ENCODE results near the gene SOX13.
"Not testable (repeated sequence)": the region's sequence is repeated elsewhere in the genome, so short reads cannot be mapped to it uniquely, and the experiment has no call there.

The SOX13 gene

DNA sequence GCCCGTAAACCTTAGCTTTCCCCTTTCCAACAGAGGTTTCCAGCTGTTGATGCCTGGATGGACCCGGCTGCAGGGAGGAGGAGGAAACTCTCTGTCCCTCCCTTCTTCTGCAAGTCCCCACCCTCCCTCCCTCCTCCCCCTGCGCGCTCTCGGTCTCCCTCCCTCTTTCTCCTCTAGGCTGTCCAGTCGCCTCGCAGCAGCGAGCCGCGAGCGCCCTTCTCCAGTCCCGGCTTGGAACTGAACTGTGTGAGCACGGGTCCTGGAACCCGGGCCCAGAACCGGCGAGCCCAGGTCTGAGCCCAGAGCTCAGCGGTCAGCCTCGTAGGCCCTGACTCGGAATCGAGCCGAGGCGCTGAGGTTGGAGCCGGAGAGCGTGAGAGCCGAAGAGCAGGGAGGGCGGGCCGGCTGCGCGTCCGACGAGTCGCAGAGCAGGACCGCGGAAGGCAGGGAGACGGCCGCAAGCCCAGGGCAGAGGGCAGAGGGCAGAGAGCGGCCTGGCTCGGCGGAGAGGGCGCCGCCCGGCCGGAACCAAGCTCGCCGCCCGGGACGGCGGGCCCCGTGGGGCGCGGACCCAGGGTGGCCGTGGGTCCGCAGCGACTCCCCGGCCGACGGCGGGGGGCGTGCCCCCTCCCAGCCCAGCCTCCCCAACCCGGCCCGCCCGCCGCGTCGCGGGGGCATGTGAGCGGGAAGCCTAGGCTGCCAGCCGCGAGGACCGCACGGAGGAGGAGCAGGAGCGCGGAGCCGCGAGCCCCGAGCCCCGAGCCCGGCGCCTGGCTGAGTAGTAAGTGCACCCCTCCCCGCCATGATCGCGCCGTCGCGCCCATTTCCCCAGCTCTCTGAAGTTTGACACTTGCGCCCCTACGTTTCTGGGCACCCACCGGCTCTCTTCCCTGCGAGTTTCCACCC is at the start of gene SOX13:
Gene SOX13, plus strand, starts transcription at position 185 of the 906 bp plus-strand sequence. CDS start 39,801 bp downstream, outside the sequence.
- no peak for DNase-seq (ENCODE audit: low read depth)

DNA sequence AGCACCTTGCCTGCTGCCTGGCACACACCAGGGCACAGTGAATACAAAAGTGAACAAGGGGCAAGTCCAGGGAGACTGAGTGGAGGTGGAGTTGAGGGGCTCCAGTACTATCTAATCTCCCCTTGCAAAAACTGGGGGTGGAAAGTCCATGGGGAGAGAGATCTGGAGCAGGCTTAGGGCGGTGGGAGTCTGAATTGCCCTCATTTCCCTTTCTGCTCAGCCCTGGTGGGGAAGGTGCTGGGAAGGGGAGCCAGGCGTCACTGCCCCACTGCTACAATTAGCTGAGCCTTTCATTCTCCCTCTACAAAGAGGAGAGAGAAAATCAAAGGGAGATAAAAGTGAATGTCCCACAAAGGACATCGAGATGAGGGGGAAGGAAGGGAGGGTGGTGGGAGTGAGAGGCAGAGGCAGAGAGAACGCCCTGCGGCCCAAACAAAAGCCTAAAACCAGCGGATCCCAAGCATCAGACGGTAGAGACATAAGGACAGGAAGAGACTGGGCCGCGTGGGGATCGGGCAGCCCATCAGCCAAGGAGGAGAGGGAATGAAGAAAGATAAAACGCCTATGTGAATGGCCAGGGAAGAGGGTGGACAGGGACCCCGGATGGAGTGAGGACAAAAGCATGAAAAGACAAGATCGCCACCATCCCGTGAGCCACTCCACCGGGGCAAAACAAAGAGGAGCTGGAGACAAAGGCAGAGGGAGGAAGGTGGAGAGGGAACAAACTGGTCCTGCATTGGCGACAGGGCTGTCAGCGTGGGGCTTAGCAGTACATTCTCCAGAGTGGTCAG is 46.8 kb upstream of the SOX13 start:
- DNase-seq (ENCODE audit: low read depth) = no peak

DNA sequence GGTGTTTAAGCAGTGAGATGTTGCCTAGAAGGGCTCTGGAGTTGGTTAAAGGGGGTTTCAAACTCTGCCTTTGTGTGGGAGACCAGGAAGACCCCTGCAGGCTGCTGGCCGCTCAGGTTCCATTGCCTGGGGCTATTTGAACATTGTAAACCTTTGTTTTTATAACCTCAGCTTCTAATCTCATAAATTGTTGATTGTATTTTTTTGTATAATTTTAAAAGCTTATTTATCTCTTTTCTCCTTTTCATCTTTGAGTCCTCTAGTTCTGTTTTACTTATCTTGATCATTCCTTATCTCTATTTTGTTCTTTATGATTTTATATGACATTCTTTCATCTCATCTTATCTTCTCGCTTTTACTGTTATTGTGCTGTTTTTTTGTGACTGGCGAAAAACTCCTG is 45.5 kb upstream of the SOX13 start:
- DNase-seq (ENCODE audit: low read depth) = no peak

DNA sequence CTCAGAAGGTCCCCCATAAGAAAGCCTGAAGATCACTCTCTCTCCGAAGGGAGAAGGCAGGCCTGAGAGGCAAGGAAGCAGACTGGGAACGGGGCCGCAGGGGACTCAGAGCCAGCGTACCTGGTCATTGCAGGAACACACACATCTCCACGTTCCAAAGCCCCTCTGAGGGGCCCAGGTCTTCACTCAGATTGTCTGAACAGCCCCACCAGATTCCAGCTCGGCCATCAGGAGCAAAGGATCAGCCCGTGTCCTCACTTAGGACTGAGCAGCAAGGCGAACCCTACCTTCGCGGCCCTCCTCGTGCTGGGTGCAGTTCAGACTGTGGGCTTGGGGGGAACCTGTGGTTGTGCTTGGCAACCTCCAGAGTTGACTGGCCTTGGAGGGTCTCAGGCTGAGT is 43.9 kb upstream of the SOX13 start:
- no peak for DNase-seq (ENCODE audit: low read depth)

DNA sequence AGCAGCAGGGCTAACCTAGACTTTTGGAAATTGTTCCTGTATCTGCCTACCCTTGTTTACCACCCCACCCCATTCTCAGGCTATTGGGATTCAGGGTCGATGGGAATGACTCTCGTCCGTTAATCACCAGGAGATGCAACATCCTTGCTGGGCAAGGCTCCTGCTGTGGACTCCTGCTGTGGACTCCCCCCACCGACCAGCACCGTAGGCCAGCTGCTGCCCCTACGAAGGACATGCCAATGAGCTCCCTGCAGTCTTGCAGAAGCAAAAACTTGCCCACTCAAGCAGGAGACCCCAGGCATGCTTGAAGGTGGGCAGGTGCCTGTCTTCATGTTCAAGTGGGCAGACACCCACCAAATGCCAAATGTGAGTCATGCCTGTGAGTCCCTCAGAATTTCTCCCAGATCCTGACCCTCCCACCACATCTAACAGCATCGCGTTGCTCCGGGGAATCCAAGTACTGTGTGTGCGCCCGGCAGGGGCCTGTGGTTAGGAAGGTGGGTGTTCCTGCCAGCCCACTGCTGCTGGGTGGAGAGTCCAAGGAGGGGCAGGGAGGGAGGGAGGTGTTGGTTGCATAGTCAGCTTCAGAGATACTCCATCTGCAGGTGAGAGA is 41.7 kb upstream of the SOX13 start:
- no peak for DNase-seq (ENCODE audit: low read depth)

DNA sequence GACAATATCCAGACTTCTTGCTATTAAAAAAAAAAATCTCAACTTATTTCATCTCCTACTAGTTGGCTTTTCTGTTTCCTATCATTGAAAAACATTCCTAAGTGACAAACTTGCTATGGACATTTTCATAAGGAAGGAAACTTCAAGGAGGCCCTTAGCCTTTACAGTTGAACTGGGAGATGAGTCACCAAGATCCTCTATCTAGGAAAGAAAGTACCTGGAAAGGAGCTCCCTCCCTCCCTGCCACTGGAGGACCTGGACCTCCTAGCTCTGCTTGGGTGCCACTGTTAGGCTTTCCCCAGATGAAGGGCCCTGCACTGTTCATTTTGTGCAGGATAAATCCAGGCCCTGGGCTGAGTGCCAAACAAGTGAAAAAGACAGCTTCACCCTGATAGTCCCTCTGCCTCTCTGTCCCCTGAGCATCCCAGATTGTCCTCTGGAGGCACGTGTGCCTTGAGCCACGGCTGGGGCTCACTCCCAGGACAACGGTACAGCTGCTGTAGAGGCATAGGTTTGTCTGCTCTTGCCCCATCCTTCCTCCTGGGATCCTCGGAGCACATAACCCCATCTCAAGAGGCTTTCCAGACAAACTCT is 40.2 kb upstream of the SOX13 start:
- DNase-seq (ENCODE audit: low read depth) = no peak

DNA sequence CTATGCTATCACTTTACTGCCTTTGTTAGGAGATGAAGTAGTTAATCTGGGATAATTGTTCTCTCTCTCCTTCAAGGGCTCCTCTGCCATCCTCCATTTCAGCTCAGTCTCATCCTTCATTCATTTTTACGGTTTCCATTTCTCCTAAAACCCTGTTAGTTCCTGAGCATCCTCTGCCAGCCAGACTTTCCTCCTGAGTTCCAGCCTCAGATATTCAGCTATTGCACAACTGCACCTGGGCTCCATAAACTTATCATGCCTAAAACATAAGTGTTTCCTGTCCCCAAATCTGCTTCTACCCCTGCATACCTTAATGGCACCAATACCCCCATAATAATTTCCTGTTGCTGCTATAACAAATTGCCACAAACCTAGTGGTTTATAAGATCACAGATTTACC is 39.6 kb upstream of the SOX13 start:
- no peak for DNase-seq (ENCODE audit: low read depth)

DNA sequence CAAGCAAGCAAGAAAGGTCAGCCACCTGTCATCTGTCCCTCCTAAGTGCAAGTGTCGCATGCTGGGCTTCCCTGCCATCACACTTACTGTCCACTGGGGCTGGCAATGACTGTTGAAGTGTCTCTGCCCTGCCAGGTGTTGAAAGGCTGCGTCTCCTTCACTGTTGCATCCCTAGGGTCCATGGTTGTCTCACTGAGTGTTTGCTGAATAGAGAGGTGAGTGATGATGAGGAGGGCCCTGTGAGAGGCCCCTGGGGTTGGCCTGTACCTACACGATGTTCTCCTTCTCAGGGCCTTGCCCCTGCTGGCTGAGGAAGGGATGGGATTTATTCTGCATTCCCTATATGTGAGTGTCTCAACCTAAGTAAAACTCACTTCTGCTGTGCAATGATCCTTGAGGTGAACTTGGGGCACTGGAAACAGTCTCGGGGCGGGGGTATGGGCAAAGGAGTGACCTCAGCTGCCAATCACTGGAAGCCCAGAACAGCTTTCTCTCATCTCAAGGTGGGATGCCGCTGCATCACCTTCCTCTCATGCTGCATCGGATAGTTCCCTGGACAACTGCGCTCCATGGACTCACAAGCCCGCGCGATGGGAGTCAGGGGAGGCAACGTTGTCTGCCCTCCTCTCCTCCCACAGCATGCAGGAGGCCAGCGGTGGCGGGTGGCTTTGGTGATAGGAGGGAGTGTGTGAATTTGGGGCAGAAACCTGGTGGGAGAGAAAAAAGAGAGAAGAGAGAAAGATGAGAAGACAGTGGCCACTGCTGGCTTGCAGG is 35.8 kb upstream of the SOX13 start:
- no peak for DNase-seq (ENCODE audit: low read depth)

DNA sequence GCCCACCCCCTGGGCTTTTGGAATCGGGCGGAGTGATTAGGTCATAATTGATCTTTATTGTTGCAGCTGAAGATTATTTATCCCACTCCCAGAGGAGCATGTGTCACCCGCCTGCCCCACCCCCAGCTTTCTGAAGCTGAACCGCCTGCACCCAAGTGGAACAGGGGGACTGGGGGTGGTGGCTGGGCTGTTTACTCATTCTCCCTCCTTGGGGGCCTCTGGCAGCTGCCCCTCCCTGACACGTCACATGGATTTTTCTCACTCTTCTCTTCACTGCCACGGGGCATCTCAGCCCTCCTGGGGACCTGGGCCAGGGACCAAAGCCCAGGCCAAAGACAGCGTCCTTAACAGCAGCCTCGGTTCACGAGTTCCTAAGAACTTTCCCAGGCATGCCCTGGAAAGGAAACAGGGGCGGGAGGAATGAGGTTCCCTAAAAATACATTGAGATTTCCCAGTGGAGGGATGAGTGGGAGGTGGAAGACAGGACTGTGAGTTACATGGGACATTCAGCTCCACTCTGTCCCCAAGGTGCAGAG is 31.6 kb upstream of the SOX13 start:
- DNase-seq (ENCODE audit: low read depth) = no peak

DNA sequence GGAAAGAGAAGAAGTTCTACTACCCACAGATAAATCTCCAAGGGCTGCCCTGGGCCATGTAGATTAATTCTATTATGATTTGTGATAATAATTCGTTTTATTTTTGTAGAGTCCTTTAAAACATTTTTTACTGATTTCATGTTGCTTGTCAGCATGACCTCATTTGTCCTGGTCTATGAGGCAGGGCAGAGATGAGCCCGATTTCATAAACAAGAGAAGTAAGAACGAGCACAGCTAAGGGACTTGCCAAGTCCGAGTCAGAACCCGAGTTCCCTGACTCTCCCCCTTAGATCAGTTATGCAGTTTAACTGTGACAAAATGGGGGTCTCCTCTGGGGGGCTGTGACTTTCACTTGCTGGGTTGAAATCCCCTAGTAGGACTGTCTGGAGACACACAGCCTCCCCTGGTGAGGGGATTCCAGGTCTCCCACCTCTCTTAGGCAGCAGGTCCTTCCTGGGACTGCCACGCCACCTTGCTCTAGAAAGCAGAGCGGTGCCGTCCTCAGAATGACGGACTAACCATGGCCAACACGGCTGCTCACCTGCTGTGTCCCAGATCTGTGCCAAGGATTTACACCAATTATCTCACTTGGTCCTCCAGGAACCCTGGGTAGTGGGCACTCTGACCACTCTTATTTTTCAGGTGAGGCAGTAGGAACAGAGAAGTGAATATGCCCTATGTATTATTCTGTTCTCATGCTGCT is 31.0 kb upstream of the SOX13 start:
- no peak for DNase-seq (ENCODE audit: low read depth)

DNA sequence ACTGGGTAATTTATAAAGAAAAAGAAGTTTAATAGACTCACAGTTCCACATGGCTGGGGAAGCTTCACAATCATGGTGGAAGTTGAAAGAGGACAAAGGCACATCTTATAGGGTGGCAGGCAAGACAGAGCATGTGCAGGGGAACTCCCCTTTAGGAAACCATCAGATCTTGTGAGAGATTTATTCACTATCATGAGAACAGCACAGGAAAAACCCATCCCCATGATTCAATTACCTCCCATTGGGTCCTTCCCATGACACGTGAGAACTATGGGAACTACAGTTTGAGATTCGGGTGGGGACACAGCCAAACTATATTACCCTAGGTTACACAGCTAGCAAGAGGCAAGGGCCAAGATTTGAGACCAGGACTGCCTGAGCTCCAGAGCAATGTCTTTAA is 30.4 kb upstream of the SOX13 start:
- no peak for DNase-seq (ENCODE audit: low read depth)

DNA sequence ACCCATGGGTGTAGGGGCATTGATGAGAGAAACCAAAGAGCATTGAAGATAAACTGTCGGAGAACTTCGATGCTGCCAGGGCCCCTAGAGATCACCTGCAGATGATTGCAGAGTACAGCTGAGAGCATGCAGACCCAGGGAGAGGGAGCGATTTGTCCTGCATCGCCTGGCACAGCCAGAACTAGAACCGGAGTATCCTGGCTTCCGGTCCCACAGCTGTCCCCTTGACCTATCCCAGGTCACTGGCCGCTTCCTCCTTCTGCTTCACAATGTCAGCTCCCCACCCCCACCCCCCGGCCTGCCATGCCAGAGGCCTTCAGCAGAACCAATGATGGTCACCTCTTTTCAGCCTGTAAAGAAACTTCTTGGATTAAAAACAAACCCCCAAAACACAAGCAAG is 29.2 kb upstream of the SOX13 start:
- DNase-seq (ENCODE audit: low read depth) = no peak

DNA sequence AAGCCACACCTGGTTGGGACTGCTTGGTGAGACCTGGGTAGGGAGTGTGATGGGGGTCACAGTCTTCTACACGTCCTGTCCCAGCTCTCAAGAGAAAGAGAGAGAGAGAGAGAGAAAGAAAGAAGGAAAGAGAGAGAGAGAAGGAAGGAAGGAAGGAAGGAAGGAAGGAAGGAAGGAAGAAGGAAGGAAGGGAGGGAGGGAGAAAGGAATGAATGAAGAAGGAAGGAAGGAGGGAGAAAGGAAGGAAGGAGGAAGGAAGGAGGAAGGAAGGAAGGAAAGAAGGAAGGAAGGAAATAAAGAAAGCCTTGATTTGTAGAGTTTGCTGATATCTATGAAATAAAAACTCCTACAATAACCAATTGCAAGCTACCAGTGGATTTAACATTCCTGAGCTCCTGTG is 28.5 kb upstream of the SOX13 start:
- DNase-seq (ENCODE audit: low read depth) = no peak

DNA sequence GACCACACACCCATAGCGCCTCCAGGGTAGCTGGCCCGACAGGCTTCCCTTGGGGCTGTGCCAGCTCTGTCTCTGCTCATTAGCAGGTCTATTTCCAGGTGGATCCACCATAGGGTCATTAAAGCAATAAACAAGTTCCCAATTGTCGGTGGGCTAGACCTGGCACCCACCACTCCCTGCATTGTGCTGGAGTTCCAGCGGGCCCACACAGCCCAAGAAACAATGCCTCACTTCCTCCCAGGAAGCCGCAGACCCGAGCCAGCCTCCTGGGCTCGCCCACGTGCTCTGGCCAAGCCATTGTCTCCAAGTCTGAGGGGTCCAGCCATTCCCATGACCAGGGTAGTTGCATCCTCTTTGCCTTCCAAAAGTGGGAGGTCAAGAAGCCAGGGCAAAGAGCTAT is 27.5 kb upstream of the SOX13 start:
- no peak for DNase-seq (ENCODE audit: low read depth)

DNA sequence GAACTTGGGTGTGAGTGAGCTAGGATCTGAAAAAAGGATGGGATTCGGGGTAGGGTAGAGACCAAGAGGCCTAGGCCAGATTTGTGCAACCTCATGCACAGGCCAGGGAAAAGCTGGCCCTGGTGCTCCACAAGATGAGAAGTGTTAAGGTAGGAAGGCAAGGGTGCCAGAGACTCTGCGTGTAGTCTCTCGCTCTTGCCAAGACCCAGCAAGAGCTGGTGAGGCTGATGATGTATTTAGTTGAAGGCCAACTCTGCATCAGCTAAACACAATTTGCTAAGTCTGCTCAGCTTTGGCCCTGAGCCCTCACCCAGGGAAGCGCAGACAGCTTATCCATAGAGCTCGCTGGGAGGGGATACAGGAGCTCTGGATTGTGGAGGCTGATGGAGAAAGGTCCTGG is 26.6 kb upstream of the SOX13 start:
- no peak for DNase-seq (ENCODE audit: low read depth)

DNA sequence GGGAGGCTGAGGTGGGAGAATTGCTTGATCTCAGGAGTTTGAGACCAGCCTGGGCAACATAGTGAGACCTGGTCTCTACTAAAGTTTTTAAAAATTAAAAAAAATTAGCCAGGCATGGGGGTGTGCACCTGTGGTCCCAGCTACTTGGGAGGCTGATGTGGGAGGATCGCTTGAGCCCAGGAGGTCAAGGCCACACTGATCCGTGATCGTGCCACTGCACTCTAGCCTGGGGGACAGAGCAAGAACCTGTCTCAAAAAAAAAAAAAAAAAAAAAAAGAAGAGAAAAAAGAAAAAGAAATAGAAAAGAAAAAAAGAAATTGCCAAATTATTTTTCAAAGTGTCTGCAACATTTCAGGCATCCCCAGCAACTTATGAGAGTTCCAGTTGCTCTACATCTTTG is 24.1 kb upstream of the SOX13 start:
- not testable (repeated sequence) for DNase-seq (ENCODE audit: low read depth)

DNA sequence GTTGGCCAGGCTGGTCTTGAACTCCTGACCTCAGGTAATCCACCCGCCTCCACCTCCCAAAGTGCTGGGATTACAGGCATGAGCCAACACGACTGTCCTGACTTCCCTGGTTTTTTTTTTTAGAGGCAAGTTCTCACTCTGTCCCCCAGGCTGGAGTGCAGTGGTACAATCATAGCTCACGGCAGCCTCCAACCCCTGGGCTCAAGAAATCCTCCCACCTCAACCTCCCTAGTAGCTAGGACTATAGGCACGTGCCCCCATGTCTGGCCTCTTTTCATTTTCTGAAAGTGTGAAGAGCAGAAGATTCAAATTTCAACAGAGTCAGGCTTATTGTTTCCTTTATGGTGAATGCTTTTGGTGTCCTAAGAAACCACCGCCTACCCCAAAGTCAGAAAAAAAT is 21.7 kb upstream of the SOX13 start:
- DNase-seq (ENCODE audit: low read depth) = no peak

DNA sequence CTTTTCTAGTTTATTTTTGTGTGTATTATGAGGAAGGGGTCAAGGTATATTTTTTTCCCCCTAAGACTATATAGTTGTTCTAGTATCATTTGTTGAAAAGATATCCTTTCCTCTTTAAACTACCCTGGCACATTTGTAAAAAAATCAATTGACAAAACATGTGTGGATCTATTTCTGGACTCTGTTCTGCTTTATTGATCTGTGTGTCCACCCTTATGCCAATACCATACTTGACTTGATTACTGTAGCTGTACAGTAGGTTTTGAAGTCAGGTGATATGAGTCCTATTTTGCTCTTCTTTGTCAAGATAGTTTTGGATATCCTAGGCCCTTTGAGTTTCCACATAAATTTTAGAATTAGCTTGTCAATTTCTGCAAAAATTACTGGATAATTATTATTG is 21.2 kb upstream of the SOX13 start:
- no peak for DNase-seq (ENCODE audit: low read depth)

DNA sequence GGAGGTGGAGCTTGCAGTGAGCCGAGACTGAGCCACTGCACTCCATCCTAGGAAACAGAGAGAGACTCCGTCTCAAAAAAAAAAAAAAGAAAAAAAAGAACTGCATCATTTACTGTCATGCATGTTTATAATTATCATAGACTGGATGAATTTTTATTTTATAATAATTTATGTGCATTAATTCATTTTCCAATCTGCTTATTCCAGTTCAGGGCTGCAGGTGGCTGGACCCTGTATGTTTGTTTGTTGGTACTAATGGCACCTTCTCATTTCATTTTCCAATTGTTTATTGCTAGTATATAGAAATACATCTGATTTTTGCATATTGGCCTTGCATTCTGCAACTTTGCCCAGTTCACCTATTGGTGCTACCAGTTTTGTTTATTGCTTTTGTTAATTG is 19.0 kb upstream of the SOX13 start:
- DNase-seq (ENCODE audit: low read depth) = no peak

DNA sequence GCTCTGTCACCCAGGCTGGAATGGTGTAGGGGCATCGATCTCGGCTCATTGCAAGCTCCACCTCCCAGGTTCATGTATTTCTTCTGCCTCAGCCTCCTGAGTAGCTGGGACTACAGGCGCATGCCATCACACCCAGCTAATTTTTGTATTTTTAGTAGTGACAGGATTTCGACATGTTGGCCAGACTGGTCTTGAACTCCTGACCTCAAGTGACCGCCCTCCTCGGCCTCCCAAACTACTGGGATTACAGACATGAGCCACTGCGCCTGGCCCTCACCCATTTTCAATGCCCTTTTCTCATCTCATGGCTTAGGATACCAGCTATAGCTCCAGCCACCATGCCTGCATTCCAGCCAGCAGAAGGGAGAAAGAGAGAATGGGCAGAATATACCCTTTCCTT is 12.9 kb upstream of the SOX13 start:
- DNase-seq (ENCODE audit: low read depth) = no peak

DNA sequence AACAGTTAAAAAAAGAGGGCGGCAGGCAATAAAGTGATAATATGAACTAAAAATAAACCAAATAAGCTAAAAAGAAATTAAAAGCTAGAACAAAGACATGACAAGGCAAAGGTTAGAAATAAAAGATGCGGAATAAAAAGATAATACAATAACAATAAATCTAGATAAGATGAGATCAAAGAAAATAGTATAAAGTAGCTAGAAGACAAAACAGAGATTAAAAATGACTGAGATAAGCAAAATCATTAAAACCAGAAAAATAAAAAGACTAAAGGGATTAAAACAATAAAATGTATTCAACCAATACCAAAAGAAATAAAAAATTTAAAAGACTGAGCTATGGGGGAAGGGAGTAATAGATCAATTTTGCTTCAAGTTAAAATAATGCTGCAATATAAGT is 10.8 kb upstream of the SOX13 start:
- no peak for DNase-seq (ENCODE audit: low read depth)
